GM18520 (cell line): Measurements from ENCODE around the gene PASK.

Experiments used
- ATAC-seq: cut with Tn5 transposase; IDR thresholded peaks from one replicate; pipeline ENCODE4 v1.9.1; 2021; ENCODE audit not compliant: unreplicated experiment

The PASK gene

GRCh38 chr2:241068136-241068941 lies 80.9 kb downstream of the PASK start:
- no peak for ATAC-seq

GRCh38 chr2:241067501-241068135 lies 81.7 kb downstream of the PASK start:
- no peak for ATAC-seq

GRCh38 chr2:241066893-241067341 lies 82.4 kb downstream of the PASK start:
- no peak for ATAC-seq

- ATAC-seq, result no peak
Measured at GRCh38 chr2:241066171-241066892, 82.9 kb downstream of the PASK start.

- no peak for ATAC-seq
Measured at GRCh38 chr2:241065355-241065803, 83.9 kb downstream of the PASK start.

GRCh38 chr2:241064802-241065354 lies 84.4 kb downstream of the PASK start:
- ATAC-seq, result no peak

GRCh38 chr2:241064008-241064801 lies 85.1 kb downstream of the PASK start:
- ATAC-seq, result no peak

GRCh38 chr2:241063587-241063986 lies 85.7 kb downstream of the PASK start:
- no peak for ATAC-seq

- no peak for ATAC-seq
Measured at GRCh38 chr2:241063093-241063551, 86.2 kb downstream of the PASK start.

- ATAC-seq, result no peak
Measured at GRCh38 chr2:241062389-241063092, 86.7 kb downstream of the PASK start.

GRCh38 chr2:241061275-241061674 lies 88.0 kb downstream of the PASK start:
- ATAC-seq, result no peak
